Measurements from ENCODE around the gene SOCS3.

The SOCS3 gene

DNA sequence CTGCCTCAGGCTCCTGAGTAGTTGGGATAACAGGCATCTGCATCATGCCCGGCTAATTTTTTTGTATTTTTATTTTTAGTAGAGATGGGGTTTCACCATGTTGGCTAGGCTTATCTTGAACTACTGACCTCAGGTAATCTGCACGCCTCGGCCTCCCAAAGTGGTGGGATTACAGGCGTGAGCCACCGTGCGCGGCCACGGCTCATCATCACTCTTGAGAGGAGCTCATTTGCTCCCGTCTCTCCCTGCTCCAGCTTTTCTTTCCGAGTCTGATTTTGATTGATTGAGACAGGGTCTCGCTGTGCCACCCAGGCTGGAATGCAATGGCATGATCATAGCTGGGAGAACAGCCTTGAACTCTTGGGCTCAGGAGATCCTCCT, 31.2 kb upstream of the SOCS3 start:
- DNase-seq (ENCODE audit: low read depth): no peak
- no peak overlapping the region for H3K4me3 ChIP-seq (replicated peaks; ENCODE audit: low read depth, low read length)
- TF ChIP-seq, protein P1, sequence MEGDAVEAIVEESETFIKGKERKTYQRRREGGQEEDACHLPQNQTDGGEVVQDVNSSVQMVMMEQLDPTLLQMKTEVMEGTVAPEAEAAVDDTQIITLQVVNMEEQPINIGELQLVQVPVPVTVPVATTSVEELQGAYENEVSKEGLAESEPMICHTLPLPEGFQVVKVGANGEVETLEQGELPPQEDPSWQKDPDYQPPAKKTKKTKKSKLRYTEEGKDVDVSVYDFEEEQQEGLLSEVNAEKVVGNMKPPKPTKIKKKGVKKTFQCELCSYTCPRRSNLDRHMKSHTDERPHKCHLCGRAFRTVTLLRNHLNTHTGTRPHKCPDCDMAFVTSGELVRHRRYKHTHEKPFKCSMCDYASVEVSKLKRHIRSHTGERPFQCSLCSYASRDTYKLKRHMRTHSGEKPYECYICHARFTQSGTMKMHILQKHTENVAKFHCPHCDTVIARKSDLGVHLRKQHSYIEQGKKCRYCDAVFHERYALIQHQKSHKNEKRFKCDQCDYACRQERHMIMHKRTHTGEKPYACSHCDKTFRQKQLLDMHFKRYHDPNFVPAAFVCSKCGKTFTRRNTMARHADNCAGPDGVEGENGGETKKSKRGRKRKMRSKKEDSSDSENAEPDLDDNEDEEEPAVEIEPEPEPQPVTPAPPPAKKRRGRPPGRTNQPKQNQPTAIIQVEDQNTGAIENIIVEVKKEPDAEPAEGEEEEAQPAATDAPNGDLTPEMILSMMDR (IDR thresholded peaks at IDR 0.05; ENCODE audit: low read length, missing control alignments): no peak

GRCh38 chr17:78390241-78391050, 30.6 kb upstream of the SOCS3 start:
- peak; percentile 96 for DNase-seq (ENCODE audit: low read depth)
- TF ChIP-seq, protein P1 (IDR thresholded peaks at IDR 0.05; ENCODE audit: low read length, missing control alignments): no peak
- H3K4me3 ChIP-seq (replicated peaks; ENCODE audit: low read depth, low read length): no peak overlapping the region

GRCh38 chr17:78387977-78388941, 28.4 kb upstream of the SOCS3 start:
- TF ChIP-seq, protein P1 (IDR thresholded peaks at IDR 0.05; ENCODE audit: low read length, missing control alignments): no peak
- DNase-seq (ENCODE audit: low read depth): peak; percentile 63
- H3K4me3 ChIP-seq (replicated peaks; ENCODE audit: low read depth, low read length): no peak overlapping the region

GRCh38 chr17:78384479-78385175, 24.8 kb upstream of the SOCS3 start:
- TF ChIP-seq, protein P1 (IDR thresholded peaks at IDR 0.05; ENCODE audit: low read length, missing control alignments): no peak
- no peak overlapping the region for H3K4me3 ChIP-seq (replicated peaks; ENCODE audit: low read depth, low read length)
- no peak for DNase-seq (ENCODE audit: low read depth)

DNA sequence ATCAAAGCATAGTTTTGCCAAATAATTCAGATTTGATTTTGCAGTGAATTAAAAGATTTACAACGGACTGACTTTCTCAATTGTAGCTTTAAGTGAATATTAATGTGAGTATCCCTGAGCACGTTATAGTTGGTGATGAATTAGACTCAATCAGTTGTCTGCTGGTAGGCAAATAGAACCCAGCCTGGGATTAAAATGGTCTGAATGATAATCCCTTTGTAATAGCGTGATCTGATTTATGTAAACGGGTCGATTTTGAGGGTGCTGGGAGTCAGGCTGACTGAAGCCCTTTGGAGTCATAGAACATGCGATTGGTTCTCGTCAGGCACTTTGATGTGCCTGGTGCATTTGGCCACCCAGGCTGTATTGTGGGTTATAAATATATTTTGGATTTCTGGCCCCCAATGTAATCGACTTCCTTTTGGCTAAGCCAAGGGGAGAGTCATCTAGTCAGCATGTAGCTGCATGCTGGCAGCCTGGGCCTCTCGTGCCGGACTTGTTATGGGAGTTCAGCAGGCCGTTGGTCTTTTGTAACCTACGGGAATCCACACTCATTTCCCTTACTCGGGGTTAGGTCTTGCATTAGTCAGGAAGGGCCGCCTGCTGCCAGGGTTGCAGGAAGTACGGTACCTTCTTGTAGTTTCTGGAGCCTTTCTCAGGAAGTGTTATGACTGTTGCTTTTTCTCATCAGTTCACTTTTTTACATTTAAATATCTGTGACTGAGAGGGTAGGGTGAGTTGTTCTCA, 24.0 kb upstream of the SOCS3 start:
- peak; percentile 99 for DNase-seq (ENCODE audit: low read depth)
- H3K4me3 ChIP-seq (replicated peaks; ENCODE audit: low read depth, low read length): no peak overlapping the region
- TF ChIP-seq, protein P1 (IDR thresholded peaks at IDR 0.05; ENCODE audit: low read length, missing control alignments): no peak

DNA sequence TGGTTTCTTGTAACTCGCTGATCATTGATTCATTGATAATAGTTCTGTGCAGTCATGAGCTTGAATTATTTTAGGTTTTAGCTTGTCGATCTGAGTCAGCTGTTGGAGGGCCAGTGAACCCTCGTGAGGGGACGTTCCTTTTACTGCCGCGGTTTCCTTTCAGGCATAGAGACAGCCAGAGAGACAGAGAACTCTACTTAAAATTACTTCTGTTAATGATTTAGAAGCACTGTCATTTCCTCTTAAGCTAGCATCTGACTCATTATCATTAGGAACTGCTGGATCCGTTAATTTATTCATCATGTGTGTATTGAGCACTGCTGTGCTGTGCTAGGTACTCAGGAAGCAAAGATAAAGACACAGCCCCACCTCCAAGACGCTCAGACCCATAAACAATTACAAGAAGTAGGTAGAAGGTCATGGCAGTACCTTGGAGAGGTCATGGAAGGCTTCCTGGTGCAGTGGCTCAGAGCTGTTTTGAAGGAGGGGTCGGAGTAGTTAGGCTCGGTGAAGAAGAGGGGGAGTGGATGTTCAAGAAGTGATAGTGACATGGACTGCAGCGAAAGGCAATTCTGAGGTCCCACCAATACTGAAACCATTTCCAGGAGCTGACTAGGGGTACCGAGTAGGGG, 21.8 kb upstream of the SOCS3 start:
- no peak for DNase-seq (ENCODE audit: low read depth)
- no peak overlapping the region for H3K4me3 ChIP-seq (replicated peaks; ENCODE audit: low read depth, low read length)
- TF ChIP-seq, protein P1 (IDR thresholded peaks at IDR 0.05; ENCODE audit: low read length, missing control alignments): no peak
